Osteoblast (primary cell): ENCODE data around the gene DNAJC9. TPM values are rescaled to one million over a fixed set of nuclear protein-coding genes. Genes with fewer than 3 reads are reported as not detected.

ENCODE experiments used
- DNase-seq: peaks from one replicate; pipeline ENCODE4 v3.0.0; 2011; ENCODE audit warnings: low spot score, mixed read lengths; ENCODE audit not compliant: insufficient read length; ENCODE audit errors: missing footprints
- H2AFZ ChIP-seq: 2 replicates; pipeline ENCODE4 v1.6.0; 2011; ENCODE audit warnings: mild to moderate bottlenecking, low read length
- H3K27ac ChIP-seq: 2 replicates; pipeline ENCODE4 v1.5.1; 2011; ENCODE audit warnings: mild to moderate bottlenecking, low read depth, low read length, moderate library complexity
- H3K27me3 ChIP-seq: 2 replicates; pipeline ENCODE4 v1.6.0; 2012; ENCODE audit warnings: mild to moderate bottlenecking, control low read depth, inconsistent platforms, low read length, moderate library complexity; ENCODE audit not compliant: insufficient read depth
- H3K36me3 ChIP-seq: 2 replicates; pipeline ENCODE4 v1.5.1; 2011; ENCODE audit warnings: mild to moderate bottlenecking, low read length, control low read depth, moderate library complexity; ENCODE audit not compliant: insufficient read depth
- H3K4me1 ChIP-seq: 2 replicates; pipeline ENCODE4 v1.5.1; 2011; ENCODE audit warnings: mild to moderate bottlenecking, low read length, control low read depth, moderate library complexity; ENCODE audit not compliant: insufficient read depth
- H3K4me2 ChIP-seq: 2 replicates; pipeline ENCODE4 v1.6.0; 2011; ENCODE audit warnings: mild to moderate bottlenecking, low read length; ENCODE audit not compliant: insufficient read depth
- H3K4me3 ChIP-seq: fragments of 200-600 bp; sonication (generic); 3 replicates; pipeline ENCODE4 v1.5.1; 2012; ENCODE audit warnings: mild to moderate bottlenecking, low read length, inconsistent platforms; ENCODE audit not compliant: insufficient read depth
- H3K79me2 ChIP-seq: 2 replicates; pipeline ENCODE4 v1.6.0; 2012; ENCODE audit warnings: mild to moderate bottlenecking, low read length, control low read depth, inconsistent platforms; ENCODE audit not compliant: insufficient read depth
- H3K9me3 ChIP-seq: 2 replicates; pipeline ENCODE4 v1.5.1; 2011; ENCODE audit warnings: low read depth, low read length, control low read depth
- H4K20me1 ChIP-seq: 2 replicates; pipeline ENCODE4 v1.6.0; 2012; ENCODE audit warnings: mild to moderate bottlenecking, low read length, control low read depth; ENCODE audit not compliant: insufficient read depth
- CTCF ChIP-seq: IDR thresholded peaks from 2 replicates; pipeline ENCODE4 v1.5.1; 2011; ENCODE audit warnings: mild to moderate bottlenecking, low read depth, low read length, moderate library complexity; ENCODE audit errors: extremely low read depth
- total RNA-seq: library from RNA; depleted of rRNA; stranded (reverse); fragments of >200 nt; gene quantifications from 2 replicates; pipeline ENCODE4 v1.2.3, GENCODE V29; 2012

The DNAJC9 gene
- total RNA-seq, 1 donor = 18.8 TPM

DNA sequence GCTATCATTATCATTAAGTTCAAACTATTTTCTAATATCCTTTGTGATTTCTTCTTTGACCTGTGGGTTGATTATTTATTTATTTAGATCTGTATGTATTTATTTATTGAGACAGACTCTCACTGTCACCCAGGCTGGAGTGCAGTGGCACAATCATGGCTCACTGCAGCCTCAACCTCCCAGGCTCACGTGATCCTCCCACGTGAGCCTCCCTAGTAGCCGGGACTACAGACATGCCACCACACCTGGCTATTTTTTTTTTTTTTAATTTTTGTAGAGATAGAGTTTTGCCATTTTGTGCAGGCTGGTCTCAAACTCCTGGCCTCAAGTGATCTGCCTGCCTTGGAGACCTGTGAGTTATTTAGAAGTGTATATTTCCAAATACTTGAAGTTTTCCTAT, 34.0 kb upstream of the DNAJC9 start:
- no peak for DNase-seq
- Histone ChIP-seq H3K4me3 (no peak overlapping the region), H4K20me1 (no peaks in the 10 kb centered on the region), H3K36me3 (no peaks in the 10 kb centered on the region), H3K27me3 (no peaks in the 10 kb centered on the region), H3K4me1 (peaks cover 3% of the 10 kb centered on the region), H3K9me3 (no peaks in the 10 kb centered on the region), H3K79me2 (no peaks in the 10 kb centered on the region), H3K27ac (no peak overlapping the region), H2AFZ (no peak overlapping the region), H3K4me2 (no peak overlapping the region)
- TF ChIP-seq CTCF = no peak

GRCh38 chr10:73264423-73264822, 17.4 kb upstream of the DNAJC9 start:
- H3K36me3 ChIP-seq = no peaks in the 10 kb centered on the region
- no peak overlapping the region for H3K4me2 ChIP-seq
- H3K4me3 ChIP-seq = no peak overlapping the region
- H4K20me1 ChIP-seq = no peaks in the 10 kb centered on the region
- no peaks in the 10 kb centered on the region for H3K27me3 ChIP-seq
- no peaks in the 10 kb centered on the region for H3K4me1 ChIP-seq
- no peaks in the 10 kb centered on the region for H3K79me2 ChIP-seq
- DNase-seq = no peak
- no peak overlapping the region for H2AFZ ChIP-seq
- TF ChIP-seq CTCF = no peak
- no peaks in the 10 kb centered on the region for H3K9me3 ChIP-seq
- H3K27ac ChIP-seq = no peak overlapping the region

DNA sequence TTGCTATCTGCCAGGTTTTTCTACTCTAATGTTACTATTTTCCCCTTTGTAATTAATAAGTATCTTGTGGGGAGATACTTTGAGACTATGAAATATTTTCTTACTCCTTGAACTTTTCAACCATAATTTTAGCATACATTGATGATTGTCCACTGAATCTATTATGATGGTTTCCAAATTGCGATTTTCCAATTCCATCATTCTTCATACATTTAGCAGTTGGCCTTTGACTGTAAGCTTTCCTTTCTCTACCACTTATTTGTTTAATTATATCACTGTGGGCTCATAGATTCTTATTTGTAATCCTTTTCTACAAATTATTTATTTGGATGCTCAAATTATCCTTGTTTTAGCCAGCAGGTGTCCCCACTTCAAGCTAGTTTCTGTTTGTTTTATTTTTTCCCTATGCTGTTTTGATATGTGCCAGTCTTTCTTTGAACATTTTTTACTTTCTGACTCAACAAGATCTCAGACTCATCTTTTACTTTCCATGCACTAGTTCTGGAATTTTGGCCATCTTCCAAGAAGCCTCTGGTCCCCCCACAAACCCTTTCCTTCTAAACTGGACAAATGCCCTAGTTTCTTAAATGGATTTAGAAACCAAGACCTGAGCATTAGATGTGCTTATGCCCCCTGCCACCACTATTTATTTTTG, 16.8 kb upstream of the DNAJC9 start:
- Histone ChIP-seq H2AFZ (no peak overlapping the region), H3K4me2 (no peak overlapping the region)
- no peak for DNase-seq

More for the DNA sequence above, 16.8 kb upstream of the DNAJC9 start:
- Histone ChIP-seq H3K9me3 (no peaks in the 10 kb centered on the region), H4K20me1 (no peaks in the 10 kb centered on the region), H3K36me3 (no peaks in the 10 kb centered on the region), H3K27ac (no peak overlapping the region), H3K27me3 (no peaks in the 10 kb centered on the region), H3K4me1 (no peaks in the 10 kb centered on the region), H3K4me3 (no peak overlapping the region), H3K79me2 (no peaks in the 10 kb centered on the region)
- peak; percentile 65 for TF ChIP-seq CTCF
